K562 (cell line): ENCODE data around the gene NLGN4X.

Experiments used
- BRF1 ChIP-seq: IDR thresholded peaks from 3 replicates; pipeline ENCODE4 v1.6.1; 2011; ENCODE audit warnings: borderline replicate concordance, mild to moderate bottlenecking; ENCODE audit not compliant: insufficient read length; ENCODE audit errors: extremely low read depth
- EZH2 ChIP-seq: IDR thresholded peaks from 2 replicates; pipeline ENCODE4 v1.6.1; 2012; ENCODE audit warnings: low read depth, mild to moderate bottlenecking, inconsistent platforms, low read length, borderline replicate concordance
- MXI1 ChIP-seq: IDR thresholded peaks from 2 replicates; pipeline ENCODE4 v1.6.1; 2011; ENCODE audit warnings: low read depth, mild to moderate bottlenecking, improper control_type of control experiment, low read length
- POLR2A ChIP-seq: fragments of 450-650 bp; conservative IDR thresholded peaks from 2 replicates; pipeline ENCODE4 v1.6.1; 2016
- POLR2AphosphoS2 ChIP-seq: IDR thresholded peaks from 2 replicates; pipeline ENCODE4 v1.6.1; 2012; ENCODE audit warnings: low read length, improper control_type of control experiment
- TF ChIP-seq, protein P1 (sequence below), 3 experiments: IDR thresholded peaks in 2 of 3; conservative IDR thresholded peaks in 1 of 3; 2 replicates each; pipeline ENCODE4 v1.5.1; 2011 to 2012; ENCODE audit warnings: low read length in 3 of 3, mild to moderate bottlenecking in 3 of 3, control low read depth in 2 of 3, improper control_type of control experiment in 1 of 3, inconsistent platforms in 1 of 3, low read depth in 1 of 3, mixed read lengths in 1 of 3, moderate library complexity in 1 of 3; ENCODE audit not compliant: insufficient read depth in 2 of 3
- TF ChIP-seq, protein P2 (sequence below): sonication (generic); formaldehyde crosslinking; IDR thresholded peaks from 2 replicates; pipeline ENCODE4 v1.8.0; 2023; ENCODE audit warnings: mild to moderate bottlenecking, missing genetic modification reagents

DNA sequence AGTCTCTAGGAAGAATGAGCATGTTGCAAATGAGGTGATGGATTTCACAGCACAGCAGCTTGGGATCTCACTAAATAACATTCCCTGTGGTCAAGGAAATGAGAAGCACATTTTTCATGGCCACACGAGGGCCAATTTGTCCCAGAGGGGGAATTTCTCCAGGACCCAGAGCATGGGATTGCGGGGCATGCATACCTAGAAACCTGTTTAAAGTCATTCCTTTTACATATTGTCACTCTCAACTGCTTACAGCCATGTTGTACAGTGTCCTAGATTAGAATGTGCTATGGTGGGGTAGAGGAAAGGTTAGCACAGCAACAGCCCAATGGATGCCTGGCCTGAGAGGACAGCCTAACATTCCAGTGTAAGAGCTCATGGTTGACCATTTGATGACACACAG is 37.4 kb upstream of the NLGN4X start:
- TF ChIP-seq, protein P1, sequence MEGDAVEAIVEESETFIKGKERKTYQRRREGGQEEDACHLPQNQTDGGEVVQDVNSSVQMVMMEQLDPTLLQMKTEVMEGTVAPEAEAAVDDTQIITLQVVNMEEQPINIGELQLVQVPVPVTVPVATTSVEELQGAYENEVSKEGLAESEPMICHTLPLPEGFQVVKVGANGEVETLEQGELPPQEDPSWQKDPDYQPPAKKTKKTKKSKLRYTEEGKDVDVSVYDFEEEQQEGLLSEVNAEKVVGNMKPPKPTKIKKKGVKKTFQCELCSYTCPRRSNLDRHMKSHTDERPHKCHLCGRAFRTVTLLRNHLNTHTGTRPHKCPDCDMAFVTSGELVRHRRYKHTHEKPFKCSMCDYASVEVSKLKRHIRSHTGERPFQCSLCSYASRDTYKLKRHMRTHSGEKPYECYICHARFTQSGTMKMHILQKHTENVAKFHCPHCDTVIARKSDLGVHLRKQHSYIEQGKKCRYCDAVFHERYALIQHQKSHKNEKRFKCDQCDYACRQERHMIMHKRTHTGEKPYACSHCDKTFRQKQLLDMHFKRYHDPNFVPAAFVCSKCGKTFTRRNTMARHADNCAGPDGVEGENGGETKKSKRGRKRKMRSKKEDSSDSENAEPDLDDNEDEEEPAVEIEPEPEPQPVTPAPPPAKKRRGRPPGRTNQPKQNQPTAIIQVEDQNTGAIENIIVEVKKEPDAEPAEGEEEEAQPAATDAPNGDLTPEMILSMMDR (IDR thresholded peaks at IDR 0.05 in 2 of 3, conservative IDR thresholded peaks at IDR 0.05 in 1 of 3; ENCODE audit: insufficient read depth in 2 of 3, low read depth in 1 of 3, low read length in 3 of 3): no peak
- TF ChIP-seq POLR2A: no peak
- no peak for TF ChIP-seq POLR2AphosphoS2
- no peak for TF ChIP-seq MXI1
- TF ChIP-seq BRF1: no peak
- TF ChIP-seq, protein P2, sequence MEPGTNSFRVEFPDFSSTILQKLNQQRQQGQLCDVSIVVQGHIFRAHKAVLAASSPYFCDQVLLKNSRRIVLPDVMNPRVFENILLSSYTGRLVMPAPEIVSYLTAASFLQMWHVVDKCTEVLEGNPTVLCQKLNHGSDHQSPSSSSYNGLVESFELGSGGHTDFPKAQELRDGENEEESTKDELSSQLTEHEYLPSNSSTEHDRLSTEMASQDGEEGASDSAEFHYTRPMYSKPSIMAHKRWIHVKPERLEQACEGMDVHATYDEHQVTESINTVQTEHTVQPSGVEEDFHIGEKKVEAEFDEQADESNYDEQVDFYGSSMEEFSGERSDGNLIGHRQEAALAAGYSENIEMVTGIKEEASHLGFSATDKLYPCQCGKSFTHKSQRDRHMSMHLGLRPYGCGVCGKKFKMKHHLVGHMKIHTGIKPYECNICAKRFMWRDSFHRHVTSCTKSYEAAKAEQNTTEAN (CRISPR knock-in tag): no peak
- TF ChIP-seq EZH2: no peak
